Lower leg skin (tissue), 3 donors: ENCODE data around the gene CD37.

Experiments used
- POLR2A ChIP-seq, 2 donors: fragments of 450-650 bp; IDR thresholded peaks; one replicate each; pipeline ENCODE4 v1.6.1; 2016 to 2017; ENCODE audit warnings: antibody characterized with exemption in 2 of 2, mild to moderate bottlenecking in 1 of 2, moderate library complexity in 1 of 2
- TF ChIP-seq, protein P1 (sequence below), 3 donors: fragments of 450-650 bp; IDR thresholded peaks; one replicate each; pipeline ENCODE4 v1.5.1; 2016; ENCODE audit warnings: antibody characterized with exemption in 3 of 3, mild to moderate bottlenecking in 3 of 3, moderate library complexity in 2 of 3

DNA sequence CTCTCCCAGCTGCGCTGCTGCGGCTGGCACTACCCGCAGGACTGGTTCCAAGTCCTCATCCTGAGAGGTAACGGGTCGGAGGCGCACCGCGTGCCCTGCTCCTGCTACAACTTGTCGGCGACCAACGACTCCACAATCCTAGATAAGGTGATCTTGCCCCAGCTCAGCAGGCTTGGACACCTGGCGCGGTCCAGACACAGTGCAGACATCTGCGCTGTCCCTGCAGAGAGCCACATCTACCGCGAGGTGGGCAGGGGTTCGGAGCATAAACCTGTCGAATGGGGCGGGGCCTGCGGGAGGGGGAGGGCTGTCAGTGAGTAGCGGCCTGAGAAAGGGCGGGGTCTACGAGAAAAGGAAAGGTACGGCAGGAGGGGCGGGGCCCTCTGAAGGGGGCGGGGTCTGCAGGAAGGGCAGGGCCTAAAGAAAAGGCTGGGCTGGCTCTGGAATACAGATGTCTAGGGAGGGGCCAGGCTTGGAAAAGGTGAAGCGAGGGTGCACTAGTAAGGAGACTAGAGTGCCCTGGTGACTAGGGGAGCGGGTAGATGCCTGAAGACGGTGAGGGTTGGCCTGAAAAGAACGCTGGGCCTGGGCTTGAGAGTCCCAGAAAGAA, 3.6 kb downstream of the CD37 start:
- TF ChIP-seq, protein P1, sequence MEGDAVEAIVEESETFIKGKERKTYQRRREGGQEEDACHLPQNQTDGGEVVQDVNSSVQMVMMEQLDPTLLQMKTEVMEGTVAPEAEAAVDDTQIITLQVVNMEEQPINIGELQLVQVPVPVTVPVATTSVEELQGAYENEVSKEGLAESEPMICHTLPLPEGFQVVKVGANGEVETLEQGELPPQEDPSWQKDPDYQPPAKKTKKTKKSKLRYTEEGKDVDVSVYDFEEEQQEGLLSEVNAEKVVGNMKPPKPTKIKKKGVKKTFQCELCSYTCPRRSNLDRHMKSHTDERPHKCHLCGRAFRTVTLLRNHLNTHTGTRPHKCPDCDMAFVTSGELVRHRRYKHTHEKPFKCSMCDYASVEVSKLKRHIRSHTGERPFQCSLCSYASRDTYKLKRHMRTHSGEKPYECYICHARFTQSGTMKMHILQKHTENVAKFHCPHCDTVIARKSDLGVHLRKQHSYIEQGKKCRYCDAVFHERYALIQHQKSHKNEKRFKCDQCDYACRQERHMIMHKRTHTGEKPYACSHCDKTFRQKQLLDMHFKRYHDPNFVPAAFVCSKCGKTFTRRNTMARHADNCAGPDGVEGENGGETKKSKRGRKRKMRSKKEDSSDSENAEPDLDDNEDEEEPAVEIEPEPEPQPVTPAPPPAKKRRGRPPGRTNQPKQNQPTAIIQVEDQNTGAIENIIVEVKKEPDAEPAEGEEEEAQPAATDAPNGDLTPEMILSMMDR (IDR thresholded peaks at IDR 0.05), result no peak
- TF ChIP-seq POLR2A (IDR thresholded peaks at IDR 0.05), result no peak
